ENCODE measurements around the gene TRIM33.

The TRIM33 gene

GRCh38 chr1:114346480-114347029 lies 164.4 kb downstream of the TRIM33 start:
- peak; percentile 99 for DNase-seq

- no peak for DNase-seq
Measured at GRCh38 chr1:114345930-114346479, 165.0 kb downstream of the TRIM33 start.

- no peak for DNase-seq
Measured at GRCh38 chr1:114344656-114345055, 166.3 kb downstream of the TRIM33 start.

All from activated CD4-positive, CD25-positive, alpha-beta regulatory T cell treated with anti-CD3 and anti-CD28 coated beads, Interleukin-2, amount 50 U/mL, for 72 hours (primary cell).